HFFc6 (cell line): ENCODE measurements around the gene SPINK13. TPM values are rescaled to one million over a fixed set of nuclear protein-coding genes. Genes with fewer than 3 reads are reported as not detected.

ENCODE experiments used
- DNase-seq: peaks from one replicate; pipeline ENCODE4 v3.0.0-alpha.2; 2018
- H3K27ac Mint-ChIP-seq: 2 replicates; pipeline ENCODE4 v1.8.0; 2020; ENCODE audit warnings: mild to moderate bottlenecking, mixed read lengths
- H3K27me3 Mint-ChIP-seq: 2 replicates; pipeline ENCODE4 v1.8.0; 2021; ENCODE audit warnings: mild to moderate bottlenecking, moderate library complexity, mixed read lengths; ENCODE audit not compliant: insufficient read depth
- H3K36me3 Mint-ChIP-seq: 2 replicates; pipeline ENCODE4 v1.8.0; 2021; ENCODE audit warnings: low read depth, mixed read lengths
- H3K4me1 Mint-ChIP-seq: 2 replicates; pipeline ENCODE4 v1.8.0; 2020; ENCODE audit warnings: low read depth, mixed read lengths
- H3K4me3 Mint-ChIP-seq: 2 replicates; pipeline ENCODE4 v1.8.0; 2020; ENCODE audit warnings: mild to moderate bottlenecking, moderate library complexity, mixed read lengths
- H3K9me3 Mint-ChIP-seq: 2 replicates; pipeline ENCODE4 v1.8.0; 2020; ENCODE audit warnings: mild to moderate bottlenecking, mixed read lengths
- total RNA-seq, 6 experiments: library from RNA; stranded (reverse); fragmentation: NEBNext Ultra II Directional; extraction: Animal tissue kit (Norgen Biotek cat#: 25700); gene quantifications; 2 replicates in 1 of 6; 3 replicates in 5 of 6; pipeline ENCODE4 v1.2.3, GENCODE V29; 2021
- TF ChIP-seq, protein P1 (sequence below): fragments of 200-600 bp; sonication (generic); IDR thresholded peaks from 2 replicates; pipeline ENCODE4 v1.5.0; 2021; ENCODE audit warnings: antibody characterized with exemption, mild to moderate bottlenecking

The SPINK13 gene
- total RNA-seq, 6 experiments from 2014 or later: not detected

- Mint-ChIP-seq H3K27ac (no peak overlapping the region), H3K27me3 (no peaks in the 10 kb centered on the region)
Observed at GRCh38 chr5:148297731-148298130, 29.1 kb downstream of the SPINK13 start.

GRCh38 chr5:148306446-148306845, 37.9 kb downstream of the SPINK13 start:
- H3K4me1 Mint-ChIP-seq: no peaks in the 10 kb centered on the region
- TF ChIP-seq, protein P1, sequence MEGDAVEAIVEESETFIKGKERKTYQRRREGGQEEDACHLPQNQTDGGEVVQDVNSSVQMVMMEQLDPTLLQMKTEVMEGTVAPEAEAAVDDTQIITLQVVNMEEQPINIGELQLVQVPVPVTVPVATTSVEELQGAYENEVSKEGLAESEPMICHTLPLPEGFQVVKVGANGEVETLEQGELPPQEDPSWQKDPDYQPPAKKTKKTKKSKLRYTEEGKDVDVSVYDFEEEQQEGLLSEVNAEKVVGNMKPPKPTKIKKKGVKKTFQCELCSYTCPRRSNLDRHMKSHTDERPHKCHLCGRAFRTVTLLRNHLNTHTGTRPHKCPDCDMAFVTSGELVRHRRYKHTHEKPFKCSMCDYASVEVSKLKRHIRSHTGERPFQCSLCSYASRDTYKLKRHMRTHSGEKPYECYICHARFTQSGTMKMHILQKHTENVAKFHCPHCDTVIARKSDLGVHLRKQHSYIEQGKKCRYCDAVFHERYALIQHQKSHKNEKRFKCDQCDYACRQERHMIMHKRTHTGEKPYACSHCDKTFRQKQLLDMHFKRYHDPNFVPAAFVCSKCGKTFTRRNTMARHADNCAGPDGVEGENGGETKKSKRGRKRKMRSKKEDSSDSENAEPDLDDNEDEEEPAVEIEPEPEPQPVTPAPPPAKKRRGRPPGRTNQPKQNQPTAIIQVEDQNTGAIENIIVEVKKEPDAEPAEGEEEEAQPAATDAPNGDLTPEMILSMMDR: no peak
- no peak overlapping the region for H3K4me3 Mint-ChIP-seq
- H3K27me3 Mint-ChIP-seq: no peaks in the 10 kb centered on the region
- no peak for DNase-seq
- H3K9me3 Mint-ChIP-seq: peaks cover 39% of the 10 kb centered on the region
- H3K36me3 Mint-ChIP-seq: no peaks in the 10 kb centered on the region
- no peak overlapping the region for H3K27ac Mint-ChIP-seq

More at GRCh38 chr5:148297731-148298130, 29.1 kb downstream of the SPINK13 start:
- H3K36me3 Mint-ChIP-seq: no peaks in the 10 kb centered on the region
- H3K4me3 Mint-ChIP-seq: no peak overlapping the region
- H3K4me1 Mint-ChIP-seq: no peaks in the 10 kb centered on the region
- TF ChIP-seq, protein P1: no peak
- DNase-seq: no peak
- H3K9me3 Mint-ChIP-seq: peaks cover 4% of the 10 kb centered on the region; the same call in 1 of the 2 replicates

DNA sequence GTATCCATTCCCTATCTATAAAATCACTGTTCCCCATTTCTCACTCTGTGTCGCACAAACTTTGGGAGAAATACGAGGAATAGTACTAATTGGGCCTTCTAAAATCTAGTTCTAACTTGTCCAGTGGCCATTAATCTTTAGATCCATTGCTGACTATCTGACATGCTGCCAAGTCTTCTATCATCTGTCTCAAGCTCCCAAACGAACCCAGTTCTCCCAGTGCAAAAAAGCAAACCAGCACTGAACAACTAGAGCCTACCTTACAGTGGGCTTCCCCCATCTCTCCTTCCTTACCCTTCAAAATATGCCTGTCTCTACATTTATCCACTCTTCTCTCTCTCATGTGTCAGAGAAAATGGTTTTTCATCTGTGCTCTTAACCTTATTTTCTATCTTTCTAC, 40.4 kb downstream of the SPINK13 start:
- TF ChIP-seq, protein P1: no peak
- Mint-ChIP-seq H3K4me1 (no peaks in the 10 kb centered on the region), H3K27me3 (no peaks in the 10 kb centered on the region), H3K27ac (no peak overlapping the region), H3K4me3 (no peak overlapping the region), H3K36me3 (no peaks in the 10 kb centered on the region), H3K9me3 (peaks cover 38% of the 10 kb centered on the region)
- no peak for DNase-seq

DNA sequence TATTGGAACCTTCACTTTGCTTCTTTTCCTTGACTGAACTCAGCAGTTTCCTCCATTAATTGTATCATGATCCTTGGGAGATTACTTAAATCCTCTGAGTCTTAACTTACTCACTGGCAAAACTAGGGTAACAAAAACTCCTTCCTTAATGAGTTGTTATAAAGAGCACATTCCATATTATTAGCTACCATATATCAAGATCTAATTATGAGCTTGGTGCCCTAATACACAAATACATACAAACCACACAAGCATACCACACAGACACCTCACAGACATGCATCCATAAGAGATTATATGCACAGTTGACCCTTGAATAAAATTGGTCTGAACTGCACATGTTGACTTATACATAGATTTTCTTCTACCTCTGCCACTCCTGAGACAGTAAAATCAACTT, 41.2 kb downstream of the SPINK13 start:
- no peak overlapping the region for H3K27ac Mint-ChIP-seq
- no peaks in the 10 kb centered on the region for H3K36me3 Mint-ChIP-seq
- TF ChIP-seq, protein P1: no peak
- H3K4me3 Mint-ChIP-seq: no peak overlapping the region
- no peak for DNase-seq
- no peaks in the 10 kb centered on the region for H3K4me1 Mint-ChIP-seq
- H3K9me3 Mint-ChIP-seq: peaks cover 33% of the 10 kb centered on the region
- no peaks in the 10 kb centered on the region for H3K27me3 Mint-ChIP-seq

DNA sequence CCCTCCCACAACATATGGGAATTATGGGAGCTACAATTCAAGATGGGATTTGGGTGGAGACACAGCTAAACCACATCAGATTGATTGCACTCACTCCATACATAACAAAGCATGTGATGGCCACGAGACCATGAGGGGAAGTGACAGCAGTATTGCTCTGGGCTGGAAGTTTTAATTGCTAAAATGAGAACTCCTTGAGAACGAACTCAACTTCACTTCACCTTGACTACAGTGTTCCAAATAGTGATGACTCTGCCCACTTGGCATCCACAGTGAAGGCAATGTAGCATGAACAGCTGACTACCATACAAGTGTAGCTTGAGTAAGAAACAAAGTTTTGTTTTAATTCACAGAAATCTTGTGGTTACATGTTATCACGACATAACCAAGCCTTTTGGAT, 42.9 kb downstream of the SPINK13 start:
- Mint-ChIP-seq H3K4me3 (no peak overlapping the region), H3K9me3 (peaks cover 38% of the 10 kb centered on the region), H3K36me3 (no peaks in the 10 kb centered on the region), H3K27me3 (no peaks in the 10 kb centered on the region), H3K27ac (no peak overlapping the region), H3K4me1 (no peaks in the 10 kb centered on the region)
- DNase-seq: no peak
- TF ChIP-seq, protein P1: no peak

- DNase-seq: no peak
- Mint-ChIP-seq H3K27me3 (no peaks in the 10 kb centered on the region), H3K36me3 (no peaks in the 10 kb centered on the region), H3K9me3 (peaks cover 31% of the 10 kb centered on the region), H3K4me1 (no peaks in the 10 kb centered on the region), H3K4me3 (no peak within 1 kb of the TSS), H3K27ac (no peak within 1 kb of the TSS)
- TF ChIP-seq, protein P1: no peak
Observed at GRCh38 chr5:148312153-148312552, 43.6 kb downstream of the SPINK13 start, which contains the start of gene SPINK7. Gene SPINK7, plus strand, starts transcription at chr5:148312423. Its CDS starts 61 bp downstream, at chr5:148312484.
